GM12873 (cell line): ENCODE measurements around the gene SLC23A3.

Source experiments
- TF ChIP-seq, protein P1 (sequence below): IDR thresholded peaks from 2 replicates; pipeline ENCODE4 v1.5.1; 2012; ENCODE audit warnings: low read depth, mild to moderate bottlenecking, moderate library complexity, low read length, control low read depth; ENCODE audit not compliant: insufficient read depth; ENCODE audit errors: missing control alignments

The SLC23A3 gene

DNA sequence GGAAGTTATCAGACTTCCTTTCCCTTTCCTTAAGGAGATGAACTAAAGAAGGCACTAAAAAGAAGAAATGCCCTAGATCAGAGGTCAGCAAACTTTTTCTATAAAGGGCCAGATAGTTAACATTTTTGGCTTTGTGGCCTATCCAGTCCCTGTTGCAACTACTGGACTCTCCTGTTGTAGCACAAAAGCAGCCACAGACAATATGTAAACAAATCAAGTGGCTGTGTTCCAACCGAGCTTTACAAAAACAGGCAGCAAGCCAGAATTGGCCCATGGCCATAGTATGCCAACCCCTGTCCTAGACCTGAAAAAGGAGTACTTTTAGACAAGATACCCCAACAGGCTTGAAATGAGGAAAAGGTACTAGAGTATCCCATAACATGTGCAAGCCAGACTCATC, 20.2 kb downstream of the SLC23A3 start:
- TF ChIP-seq, protein P1, sequence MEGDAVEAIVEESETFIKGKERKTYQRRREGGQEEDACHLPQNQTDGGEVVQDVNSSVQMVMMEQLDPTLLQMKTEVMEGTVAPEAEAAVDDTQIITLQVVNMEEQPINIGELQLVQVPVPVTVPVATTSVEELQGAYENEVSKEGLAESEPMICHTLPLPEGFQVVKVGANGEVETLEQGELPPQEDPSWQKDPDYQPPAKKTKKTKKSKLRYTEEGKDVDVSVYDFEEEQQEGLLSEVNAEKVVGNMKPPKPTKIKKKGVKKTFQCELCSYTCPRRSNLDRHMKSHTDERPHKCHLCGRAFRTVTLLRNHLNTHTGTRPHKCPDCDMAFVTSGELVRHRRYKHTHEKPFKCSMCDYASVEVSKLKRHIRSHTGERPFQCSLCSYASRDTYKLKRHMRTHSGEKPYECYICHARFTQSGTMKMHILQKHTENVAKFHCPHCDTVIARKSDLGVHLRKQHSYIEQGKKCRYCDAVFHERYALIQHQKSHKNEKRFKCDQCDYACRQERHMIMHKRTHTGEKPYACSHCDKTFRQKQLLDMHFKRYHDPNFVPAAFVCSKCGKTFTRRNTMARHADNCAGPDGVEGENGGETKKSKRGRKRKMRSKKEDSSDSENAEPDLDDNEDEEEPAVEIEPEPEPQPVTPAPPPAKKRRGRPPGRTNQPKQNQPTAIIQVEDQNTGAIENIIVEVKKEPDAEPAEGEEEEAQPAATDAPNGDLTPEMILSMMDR, result no peak

DNA sequence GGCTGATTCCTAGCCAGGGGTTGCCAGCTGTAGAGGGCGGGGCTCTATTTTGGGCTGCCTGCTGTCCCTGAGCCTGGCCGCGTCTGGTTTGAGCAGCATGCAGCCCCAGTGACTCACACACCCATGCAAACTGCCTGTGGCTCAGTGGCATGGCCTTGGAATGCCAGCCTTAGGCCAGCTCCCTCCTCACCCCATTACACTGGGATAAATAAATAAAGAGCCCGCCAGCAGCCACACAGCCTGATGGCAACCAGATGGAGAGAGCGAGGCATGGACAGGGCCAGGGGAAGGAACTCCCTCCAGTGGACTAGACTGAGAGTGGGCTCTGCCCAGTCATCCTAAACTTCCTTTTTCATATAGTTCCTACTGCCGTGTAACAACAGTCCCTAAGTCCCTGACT, 27.5 kb downstream of the SLC23A3 start:
- TF ChIP-seq, protein P1, result no peak

DNA sequence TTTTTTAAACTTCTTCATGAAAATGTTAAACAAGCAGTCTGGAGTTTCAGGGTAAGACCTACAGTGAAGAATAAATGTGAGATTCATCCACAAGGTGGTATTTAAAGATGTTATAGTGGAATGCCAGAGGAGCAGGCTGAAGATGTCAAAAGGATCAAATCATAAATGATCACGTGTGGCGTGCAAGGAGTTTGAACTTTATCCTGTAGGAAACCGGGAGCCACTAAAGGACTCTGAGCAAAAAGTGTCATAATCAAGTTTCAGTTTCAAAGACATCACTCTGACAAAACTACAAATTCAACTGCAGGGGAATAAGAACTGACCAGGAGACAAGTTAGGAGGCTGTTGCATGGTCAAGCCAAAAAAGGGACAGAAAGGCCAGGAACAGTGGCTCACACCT, 29.1 kb downstream of the SLC23A3 start:
- TF ChIP-seq, protein P1, result no peak

GRCh38 chr2:219133976-219134375, 35.9 kb downstream of the SLC23A3 start:
- TF ChIP-seq, protein P1, result no peak

GRCh38 chr2:219131744-219132143, 38.1 kb downstream of the SLC23A3 start:
- TF ChIP-seq, protein P1, result no peak

GRCh38 chr2:219131327-219131726, 38.5 kb downstream of the SLC23A3 start:
- TF ChIP-seq, protein P1, result no peak

DNA sequence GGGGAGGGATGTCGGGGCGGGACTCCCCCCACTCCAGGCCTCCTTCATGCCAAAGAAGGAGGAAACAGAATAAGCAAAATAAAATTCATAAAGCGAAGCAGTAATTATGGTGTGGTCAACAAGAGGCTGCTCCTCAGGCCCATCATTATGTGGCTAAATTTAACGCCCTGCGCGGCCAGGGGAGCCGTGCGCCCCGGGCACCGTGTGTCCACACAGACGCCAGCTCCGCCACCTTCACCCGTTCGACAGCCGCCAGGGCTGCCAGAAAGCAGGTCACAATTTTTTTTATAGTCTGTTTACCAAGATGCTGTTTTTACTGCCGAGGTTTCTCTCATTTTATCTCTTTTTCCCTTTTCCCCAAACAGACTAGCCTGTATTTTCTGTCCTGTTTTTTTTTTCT, 40.2 kb downstream of the SLC23A3 start:
- TF ChIP-seq, protein P1, result no peak
